ENCODE measurements around the gene CELA2B. TPM values are rescaled to one million over a fixed set of nuclear protein-coding genes. Genes with fewer than 3 reads are reported as not detected.
"Not testable (repeated sequence)": the region's sequence is repeated elsewhere in the genome, so short reads cannot be mapped to it uniquely, and the experiment has no call there.

The CELA2B gene
- polyA plus RNA-seq, 1 of the 3 experiments (the other 2 are of a cell fraction): not detected

GRCh38 chr1:15519625-15520024 lies 43.7 kb downstream of the CELA2B start:
- H3K9ac ChIP-seq: no peak overlapping the region
- H3K79me2 ChIP-seq (ENCODE audit: insufficient read depth): peaks cover 14% of the 10 kb centered on the region
- no peaks in the 10 kb centered on the region for H3K9me3 ChIP-seq
- no peaks in the 10 kb centered on the region for H3K36me3 ChIP-seq (replicated peaks in 1 of 2; ENCODE audit: control insufficient read depth in 1 of 2, insufficient read depth in 2 of 2, low read length in 1 of 2)
- H3K4me3 ChIP-seq (ENCODE audit: low read depth in 2 of 2, low read length in 1 of 2): no peak overlapping the region
- ChIA-PET CTCF (no interaction called here), POLR2A (no interaction called here)
- peaks cover 0 to 11% of the 10 kb centered on the region in 2 experiments; a peak in 1 of 4 replicates for H3K4me1 ChIP-seq (ENCODE audit: control insufficient read depth in 1 of 2, insufficient read depth in 2 of 2, low read depth in 1 of 2, low read length in 1 of 2)
- no peaks in the 10 kb centered on the region for H3K27me3 ChIP-seq (ENCODE audit: insufficient read depth)
- no peak overlapping the region for H3K27ac ChIP-seq (ENCODE audit: low read depth in 2 of 2, low read length in 1 of 2)
- WGBS (ENCODE audit: low lambda C conversion rate): 93% methylated on average over 3 of the region's 3 CpGs
- no peak overlapping the region for H2AFZ ChIP-seq (ENCODE audit: low read depth)
- TF ChIP-seq REST (IDR thresholded peaks at IDR 0.05; ENCODE audit: low read depth, low read length): no peak
- H4K20me1 ChIP-seq (ENCODE audit: insufficient read depth): no peaks in the 10 kb centered on the region
- DNase-seq: no peak
- H3K4me2 ChIP-seq: no peak overlapping the region
- peaks cover 5% of the 10 kb centered on the region for H3F3A ChIP-seq (replicated peaks; ENCODE audit: insufficient read depth)
- H3K9me2 ChIP-seq: no peaks in the 10 kb centered on the region

- H3K4me2 ChIP-seq; POLR2A ChIA-PET; H3K9ac ChIP-seq; H3K36me3 ChIP-seq (replicated peaks in 1 of 2; ENCODE audit: control insufficient read depth in 1 of 2, insufficient read depth in 2 of 2, low read length in 1 of 2); H4K20me1 ChIP-seq (ENCODE audit: insufficient read depth); H3K4me3 ChIP-seq (ENCODE audit: low read depth in 2 of 2, low read length in 1 of 2); H3K9me3 ChIP-seq; H3K9me2 ChIP-seq; H2AFZ ChIP-seq (ENCODE audit: low read depth); DNase-seq; H3K27ac ChIP-seq (ENCODE audit: low read depth in 2 of 2, low read length in 1 of 2); H3K27me3 ChIP-seq (ENCODE audit: insufficient read depth); CTCF ChIA-PET: not testable (repeated sequence)
- whole genome bisulfite sequencing (ENCODE audit: low lambda C conversion rate): 94% methylated on average over 17 of the region's 17 CpGs
- Histone ChIP-seq H3K79me2 (ENCODE audit: insufficient read depth) (peaks cover 14% of the 10 kb centered on the region), H3F3A (replicated peaks; ENCODE audit: insufficient read depth) (peaks cover 16% of the 10 kb centered on the region), H3K4me1 (ENCODE audit: control insufficient read depth in 1 of 2, insufficient read depth in 2 of 2, low read depth in 1 of 2, low read length in 1 of 2) (peaks cover 0 to 18% of the 10 kb centered on the region in 2 experiments; a peak in 2 of 4 replicates)
Observed at GRCh38 chr1:15521206-15521906, 45.5 kb downstream of the CELA2B start.

- Histone ChIP-seq H3K4me3 (ENCODE audit: low read depth in 2 of 2, low read length in 1 of 2) (no peak overlapping the region), H2AFZ (ENCODE audit: low read depth) (no peak overlapping the region), H3K9me2 (no peaks in the 10 kb centered on the region), H3K27me3 (ENCODE audit: insufficient read depth) (no peaks in the 10 kb centered on the region), H3K4me1 (ENCODE audit: control insufficient read depth in 1 of 2, insufficient read depth in 2 of 2, low read depth in 1 of 2, low read length in 1 of 2) (peaks cover under 1 to 19% of the 10 kb centered on the region in 2 experiments; a peak in 3 of 4 replicates), H4K20me1 (ENCODE audit: insufficient read depth) (no peaks in the 10 kb centered on the region; the same call in 1 of the 2 replicates), H3K27ac (ENCODE audit: low read depth in 2 of 2, low read length in 1 of 2) (no peak overlapping the region), H3K9me3 (no peaks in the 10 kb centered on the region), H3F3A (replicated peaks; ENCODE audit: insufficient read depth) (peaks cover 16% of the 10 kb centered on the region), H3K9ac (no peak overlapping the region), H3K36me3 (replicated peaks in 1 of 2; ENCODE audit: control insufficient read depth in 1 of 2, insufficient read depth in 2 of 2, low read length in 1 of 2) (no peaks in the 10 kb centered on the region), H3K4me2 (no peak overlapping the region), H3K79me2 (ENCODE audit: insufficient read depth) (peaks cover 21% of the 10 kb centered on the region)
- CTCF ChIA-PET: no interaction called here
- WGBS (ENCODE audit: low lambda C conversion rate): 100% methylated on average over 3 of the region's 4 CpGs
- no peak for DNase-seq
- POLR2A ChIA-PET: no interaction called here
- TF ChIP-seq FOXJ3 (CRISPR knock-in tag; IDR thresholded peaks at IDR 0.05): no peak
- TF ChIP-seq RXRA (IDR thresholded peaks at IDR 0.05; ENCODE audit: borderline replicate concordance, low read depth): no peak
- TF ChIP-seq SMC3 (IDR thresholded peaks at IDR 0.05; ENCODE audit: low read depth, low read length): no peak
- TF ChIP-seq USF2 (IDR thresholded peaks at IDR 0.05; ENCODE audit: borderline replicate concordance, low read depth, low read length): no peak
- TF ChIP-seq NRF1 (IDR thresholded peaks at IDR 0.05; ENCODE audit: low read depth, low read length): no peak
- no peak for TF ChIP-seq RFX5 (IDR thresholded peaks at IDR 0.05; ENCODE audit: low read length)
- no peak for TF ChIP-seq RAD21 (IDR thresholded peaks at IDR 0.05; ENCODE audit: low read length)
- no peak for TF ChIP-seq PBX3 (IDR thresholded peaks at IDR 0.05)
- no peak for TF ChIP-seq SIN3A (IDR thresholded peaks at IDR 0.05; ENCODE audit: borderline replicate concordance, low read depth, low read length)
- TF ChIP-seq NFIC (IDR thresholded peaks at IDR 0.05; ENCODE audit: borderline replicate concordance): no peak
- TF ChIP-seq ZBTB33 (IDR thresholded peaks at IDR 0.05; ENCODE audit: borderline replicate concordance, low read depth): no peak
- no peak for TF ChIP-seq TEAD4 (IDR thresholded peaks at IDR 0.05; ENCODE audit: borderline replicate concordance, insufficient read depth)
Observed at GRCh38 chr1:15522551-15522950, 46.6 kb downstream of the CELA2B start.

Data from SK-N-SH (cell line).